ENCODE data around the gene MYOM1. TPM values are rescaled to one million over a fixed set of nuclear protein-coding genes. Genes with fewer than 3 reads are reported as not detected.

Gene MYOM1
- total RNA-seq, 1 donor from 2014 or later: 0.57 TPM

DNA sequence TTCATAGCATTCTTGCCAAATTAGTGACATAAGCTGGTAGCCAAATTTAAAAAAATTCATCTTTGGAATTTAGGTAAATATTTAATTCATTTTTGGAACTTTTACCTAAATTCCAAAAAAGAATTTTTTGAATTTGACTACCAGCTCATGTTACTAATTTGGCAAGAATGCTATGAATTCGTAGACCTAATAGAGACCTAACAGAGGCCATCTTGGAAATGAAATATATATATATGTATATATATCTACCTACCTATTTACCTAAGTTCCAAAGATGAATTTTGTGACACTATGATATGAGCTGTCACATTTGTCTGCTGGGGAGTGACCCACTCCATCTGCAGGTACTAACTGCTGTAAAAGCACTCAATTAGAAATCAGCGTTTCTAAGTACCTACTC lies 65.6 kb downstream of the MYOM1 start:
- TF ChIP-seq, protein P1, sequence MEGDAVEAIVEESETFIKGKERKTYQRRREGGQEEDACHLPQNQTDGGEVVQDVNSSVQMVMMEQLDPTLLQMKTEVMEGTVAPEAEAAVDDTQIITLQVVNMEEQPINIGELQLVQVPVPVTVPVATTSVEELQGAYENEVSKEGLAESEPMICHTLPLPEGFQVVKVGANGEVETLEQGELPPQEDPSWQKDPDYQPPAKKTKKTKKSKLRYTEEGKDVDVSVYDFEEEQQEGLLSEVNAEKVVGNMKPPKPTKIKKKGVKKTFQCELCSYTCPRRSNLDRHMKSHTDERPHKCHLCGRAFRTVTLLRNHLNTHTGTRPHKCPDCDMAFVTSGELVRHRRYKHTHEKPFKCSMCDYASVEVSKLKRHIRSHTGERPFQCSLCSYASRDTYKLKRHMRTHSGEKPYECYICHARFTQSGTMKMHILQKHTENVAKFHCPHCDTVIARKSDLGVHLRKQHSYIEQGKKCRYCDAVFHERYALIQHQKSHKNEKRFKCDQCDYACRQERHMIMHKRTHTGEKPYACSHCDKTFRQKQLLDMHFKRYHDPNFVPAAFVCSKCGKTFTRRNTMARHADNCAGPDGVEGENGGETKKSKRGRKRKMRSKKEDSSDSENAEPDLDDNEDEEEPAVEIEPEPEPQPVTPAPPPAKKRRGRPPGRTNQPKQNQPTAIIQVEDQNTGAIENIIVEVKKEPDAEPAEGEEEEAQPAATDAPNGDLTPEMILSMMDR (IDR thresholded peaks at IDR 0.05; ENCODE audit: insufficient read depth, low read depth, low read length): no peak
- TF ChIP-seq EZH2 (IDR thresholded peaks at IDR 0.05; ENCODE audit: insufficient read depth, low read length): no peak
- Histone ChIP-seq H3K9ac (ENCODE audit: low read length) (no peak overlapping the region), H3K9me3 (ENCODE audit: insufficient read depth, low read depth, low read length) (no peaks in the 10 kb centered on the region), H2AFZ (ENCODE audit: low read depth, low read length) (no peak overlapping the region), H3K27me3 (ENCODE audit: insufficient read depth, low read length) (no peaks in the 10 kb centered on the region), H3K79me2 (ENCODE audit: insufficient read depth, low read length) (no peaks in the 10 kb centered on the region), H4K20me1 (ENCODE audit: insufficient read depth, low read length) (no peaks in the 10 kb centered on the region), H3K4me3 (ENCODE audit: insufficient read depth, low read depth, low read length) (no peak overlapping the region), H3K36me3 (ENCODE audit: insufficient read depth, low read length) (no peaks in the 10 kb centered on the region), H3K4me2 (ENCODE audit: low read length) (no peak overlapping the region), H3K4me1 (ENCODE audit: insufficient read depth, low read length) (no peaks in the 10 kb centered on the region), H3K27ac (ENCODE audit: low read depth, low read length) (no peak overlapping the region)
- H3K9me3 Mint-ChIP-seq (ENCODE audit: unreplicated experiment): no peaks in the 10 kb centered on the region
- no peak overlapping the region for H3K27ac Mint-ChIP-seq (ENCODE audit: unreplicated experiment)
- peaks cover 13% of the 10 kb centered on the region for H3K27me3 Mint-ChIP-seq (ENCODE audit: low read depth, unreplicated experiment)
- no peaks in the 10 kb centered on the region for H3K4me1 Mint-ChIP-seq (ENCODE audit: low read depth, unreplicated experiment)
- no peaks in the 10 kb centered on the region for H3K36me3 Mint-ChIP-seq (ENCODE audit: low read depth, unreplicated experiment)
- DNase-seq (ENCODE audit: low read depth) (no peak), FAIRE-seq (no peak)
- no peak overlapping the region for H3K4me3 Mint-ChIP-seq (ENCODE audit: unreplicated experiment)

DNA sequence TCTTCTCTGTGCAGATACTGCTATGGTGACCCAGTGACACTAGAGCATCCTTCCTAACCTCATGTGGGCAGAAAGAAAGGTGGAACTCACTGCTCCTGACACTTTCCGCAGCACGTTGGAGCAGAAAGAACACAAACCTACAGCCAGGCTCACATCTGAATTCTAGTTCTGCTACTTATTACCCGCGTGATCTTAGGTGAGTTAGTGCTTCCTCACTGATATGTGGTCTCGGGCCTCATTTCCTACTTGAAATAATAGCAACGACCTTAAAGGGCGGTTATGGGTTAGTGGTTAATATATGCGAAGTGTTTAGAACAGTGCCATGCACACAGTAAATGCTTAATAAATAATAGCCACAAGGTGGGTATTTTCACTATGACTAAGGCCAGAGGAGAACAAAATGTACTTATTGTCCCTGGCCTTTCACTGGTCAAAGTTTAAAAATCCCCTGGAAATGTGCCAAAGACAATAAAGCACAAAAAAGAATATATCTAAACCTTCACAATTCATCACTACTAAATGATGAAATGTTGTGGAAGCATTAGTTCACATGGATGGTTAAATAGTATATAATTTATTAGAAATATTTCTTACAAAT lies 66.6 kb downstream of the MYOM1 start:
- H3K36me3 ChIP-seq (ENCODE audit: insufficient read depth, low read length): no peaks in the 10 kb centered on the region
- no peak overlapping the region for H2AFZ ChIP-seq (ENCODE audit: low read depth, low read length)
- H3K4me1 Mint-ChIP-seq (ENCODE audit: low read depth, unreplicated experiment): no peaks in the 10 kb centered on the region
- no peak for FAIRE-seq
- H3K4me3 Mint-ChIP-seq (ENCODE audit: unreplicated experiment): no peak overlapping the region
- no peak overlapping the region for H3K4me3 ChIP-seq (ENCODE audit: insufficient read depth, low read depth, low read length)
- H3K79me2 ChIP-seq (ENCODE audit: insufficient read depth, low read length): no peaks in the 10 kb centered on the region
- H3K4me2 ChIP-seq (ENCODE audit: low read length): no peak overlapping the region
- H3K9ac ChIP-seq (ENCODE audit: low read length): no peak overlapping the region
- H4K20me1 ChIP-seq (ENCODE audit: insufficient read depth, low read length): no peaks in the 10 kb centered on the region
- DNase-seq (ENCODE audit: low read depth): no peak
- no peak overlapping the region for H3K27ac Mint-ChIP-seq (ENCODE audit: unreplicated experiment)
- H3K27me3 ChIP-seq (ENCODE audit: insufficient read depth, low read length): peaks cover 3% of the 10 kb centered on the region
- H3K4me1 ChIP-seq (ENCODE audit: insufficient read depth, low read length): no peaks in the 10 kb centered on the region
- no peaks in the 10 kb centered on the region for H3K9me3 Mint-ChIP-seq (ENCODE audit: unreplicated experiment)
- H3K9me3 ChIP-seq (ENCODE audit: insufficient read depth, low read depth, low read length): no peaks in the 10 kb centered on the region
- TF ChIP-seq, protein P1 (IDR thresholded peaks at IDR 0.05; ENCODE audit: insufficient read depth, low read depth, low read length): no peak
- TF ChIP-seq EZH2 (IDR thresholded peaks at IDR 0.05; ENCODE audit: insufficient read depth, low read length): no peak
- no peaks in the 10 kb centered on the region for H3K36me3 Mint-ChIP-seq (ENCODE audit: low read depth, unreplicated experiment)
- no peak overlapping the region for H3K27ac ChIP-seq (ENCODE audit: low read depth, low read length)
- H3K27me3 Mint-ChIP-seq (ENCODE audit: low read depth, unreplicated experiment): peaks cover 13% of the 10 kb centered on the region

DNA sequence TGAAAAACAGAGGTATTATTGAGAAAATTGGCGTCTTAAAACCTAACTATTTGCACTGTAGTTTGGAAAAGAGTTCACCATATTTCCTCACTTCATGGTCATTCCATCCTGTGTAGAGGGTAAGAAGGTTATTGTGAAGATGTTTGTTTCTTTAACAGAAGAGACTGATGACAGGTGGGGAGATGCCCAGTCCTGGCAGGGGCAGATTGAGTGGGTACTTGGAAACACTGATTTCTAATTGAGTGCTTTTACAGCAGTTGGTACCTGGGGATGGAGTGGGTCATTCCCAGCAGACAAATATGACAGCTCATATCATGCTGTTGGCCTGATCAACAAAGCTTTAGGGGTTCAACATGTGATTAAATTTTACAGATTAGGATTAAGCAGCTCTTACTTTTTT lies 67.5 kb downstream of the MYOM1 start:
- H3K79me2 ChIP-seq (ENCODE audit: insufficient read depth, low read length): no peaks in the 10 kb centered on the region
- no peak overlapping the region for H3K4me3 Mint-ChIP-seq (ENCODE audit: unreplicated experiment)
- no peak for DNase-seq (ENCODE audit: low read depth)
- H3K4me3 ChIP-seq (ENCODE audit: insufficient read depth, low read depth, low read length): no peak overlapping the region
- H3K4me1 ChIP-seq (ENCODE audit: insufficient read depth, low read length): no peaks in the 10 kb centered on the region
- H3K9me3 ChIP-seq (ENCODE audit: insufficient read depth, low read depth, low read length): no peaks in the 10 kb centered on the region
- no peak overlapping the region for H3K27ac Mint-ChIP-seq (ENCODE audit: unreplicated experiment)
- peaks cover 13% of the 10 kb centered on the region for H3K27me3 Mint-ChIP-seq (ENCODE audit: low read depth, unreplicated experiment)
- no peak for FAIRE-seq
- peaks cover 3% of the 10 kb centered on the region for H3K27me3 ChIP-seq (ENCODE audit: insufficient read depth, low read length)
- TF ChIP-seq, protein P1 (IDR thresholded peaks at IDR 0.05; ENCODE audit: insufficient read depth, low read depth, low read length): no peak
- TF ChIP-seq EZH2 (IDR thresholded peaks at IDR 0.05; ENCODE audit: insufficient read depth, low read length): no peak
- no peak overlapping the region for H3K4me2 ChIP-seq (ENCODE audit: low read length)
- H4K20me1 ChIP-seq (ENCODE audit: insufficient read depth, low read length): no peaks in the 10 kb centered on the region
- no peaks in the 10 kb centered on the region for H3K36me3 Mint-ChIP-seq (ENCODE audit: low read depth, unreplicated experiment)
- H3K9ac ChIP-seq (ENCODE audit: low read length): no peak overlapping the region
- no peaks in the 10 kb centered on the region for H3K4me1 Mint-ChIP-seq (ENCODE audit: low read depth, unreplicated experiment)
- no peaks in the 10 kb centered on the region for H3K9me3 Mint-ChIP-seq (ENCODE audit: unreplicated experiment)
- H3K36me3 ChIP-seq (ENCODE audit: insufficient read depth, low read length): no peaks in the 10 kb centered on the region
- H3K27ac ChIP-seq (ENCODE audit: low read depth, low read length): no peak overlapping the region
- no peak overlapping the region for H2AFZ ChIP-seq (ENCODE audit: low read depth, low read length)

Data from astrocyte (in vitro differentiated cells and primary cell).